Measurements from ENCODE around the gene TMTC2.

Gene TMTC2

GRCh38 chr12:83010169-83010804, 323.6 kb downstream of the TMTC2 start:
- no peak for DNase-seq (ENCODE audit: low spot score)
- no peak for TF ChIP-seq CTCF (IDR thresholded peaks at IDR 0.05; ENCODE audit: extremely low read depth, missing control alignments)

GRCh38 chr12:83015390-83016217, 328.9 kb downstream of the TMTC2 start:
- DNase-seq (ENCODE audit: low spot score) = no peak
- TF ChIP-seq CTCF (IDR thresholded peaks at IDR 0.05; ENCODE audit: extremely low read depth, missing control alignments) = no peak

- no peak for TF ChIP-seq CTCF (IDR thresholded peaks at IDR 0.05; ENCODE audit: extremely low read depth, missing control alignments)
- DNase-seq (ENCODE audit: low spot score) = no peak
Measured at GRCh38 chr12:83016218-83016835, 329.6 kb downstream of the TMTC2 start.

GRCh38 chr12:83016991-83017390, 330.3 kb downstream of the TMTC2 start:
- TF ChIP-seq CTCF (IDR thresholded peaks at IDR 0.05; ENCODE audit: extremely low read depth, missing control alignments) = no peak
- no peak for DNase-seq (ENCODE audit: low spot score)

GRCh38 chr12:83018088-83018487, 331.4 kb downstream of the TMTC2 start:
- no peak for DNase-seq (ENCODE audit: low spot score)
- TF ChIP-seq CTCF (IDR thresholded peaks at IDR 0.05; ENCODE audit: extremely low read depth, missing control alignments) = no peak

GRCh38 chr12:83027021-83027723, 340.5 kb downstream of the TMTC2 start:
- no peak for DNase-seq (ENCODE audit: low spot score)
- no peak for TF ChIP-seq CTCF (IDR thresholded peaks at IDR 0.05; ENCODE audit: extremely low read depth, missing control alignments)
